H1 (cell line): Measurements from ENCODE around the gene DUSP7. TPM values are rescaled to one million over a fixed set of nuclear protein-coding genes. Genes with fewer than 3 reads are reported as not detected.
A peak's percentile ranks its signal among the peaks of the same experiment; 100 is the strongest.

Source experiments
- CTCF ChIA-PET: fragments of 300-600 bp; sonication (Branson Sonifier 250); formaldehyde crosslinking; loops from one replicate; lab custom pipeline; 2021; ENCODE audit not compliant: partially characterized antibody; lab: Charles Lee
- POLR2A ChIA-PET: fragments of 300-600 bp; sonication (Branson Sonifier 250); formaldehyde crosslinking; loops from one replicate; lab custom pipeline; 2021; ENCODE audit warnings: inconsistent platforms; ENCODE audit not compliant: partially characterized antibody; lab: Charles Lee
- DNase-seq, 2 experiments: peaks; one replicate each; pipeline versions ENCODE4 v3.0.0 to v3.0.0-alpha.2; 2010 to 2022; ENCODE audit warnings: low spot score in 2 of 2, low read depth in 1 of 2, mixed read lengths in 1 of 2
- FAIRE-seq: peaks from 2 replicates; lab custom pipeline; 2011; peaks lifted over from hg19 to GRCh38; lab: Jason Lieb, UNC
- H2AFZ ChIP-seq: 2 replicates; pipeline ENCODE4 v1.8.1; 2012; ENCODE audit warnings: low read length, inconsistent platforms
- H2AK5ac ChIP-seq: 2 replicates; pipeline ENCODE4 v1.6.1; 2013; ENCODE audit warnings: low read depth, low read length
- H2BK120ac ChIP-seq: replicated peaks from 2 replicates; pipeline ENCODE3; 2013; ENCODE audit warnings: low read depth, low read length, inconsistent platforms
- H2BK12ac ChIP-seq: 2 replicates; pipeline ENCODE4 v1.6.1; 2013; ENCODE audit warnings: low read depth, low read length
- H2BK15ac ChIP-seq: 2 replicates; pipeline ENCODE4 v1.6.1; 2013; ENCODE audit warnings: low read length
- H2BK20ac ChIP-seq: 2 replicates; pipeline ENCODE4 v1.6.1; 2013; ENCODE audit warnings: low read length
- H2BK5ac ChIP-seq: 2 replicates; pipeline ENCODE4 v1.6.1; 2013; ENCODE audit warnings: low read depth, low read length
- H3K14ac ChIP-seq: 2 replicates; pipeline ENCODE4 v1.6.1; 2013; ENCODE audit warnings: inconsistent platforms; ENCODE audit not compliant: insufficient read length
- H3K18ac ChIP-seq: 2 replicates; pipeline ENCODE4 v1.6.1; 2013; ENCODE audit warnings: low read length; ENCODE audit errors: extremely low read depth
- H3K23ac ChIP-seq: 2 replicates; pipeline ENCODE4 v1.6.1; 2013; ENCODE audit warnings: inconsistent platforms; ENCODE audit not compliant: insufficient read length
- H3K23me2 ChIP-seq: 2 replicates; pipeline ENCODE4 v1.6.1; 2013; ENCODE audit warnings: low read depth, low read length
- H3K27ac ChIP-seq: 2 replicates; pipeline ENCODE4 v1.6.1; 2011; ENCODE audit warnings: low read depth, low read length, inconsistent platforms
- H3K27me3 ChIP-seq, 4 experiments: replicated peaks in 1 of 4; 1 replicate in 1 of 4; 2 replicates in 3 of 4; pipeline versions ENCODE4 v1.6.1 to v1.8.1; 2011 to 2013; ENCODE audit warnings: low read length in 3 of 4, mild to moderate bottlenecking in 3 of 4, inconsistent platforms in 2 of 4, mixed read lengths in 2 of 4, moderate library complexity in 1 of 4; ENCODE audit not compliant: control insufficient read depth in 3 of 4, insufficient read depth in 3 of 4; ENCODE audit errors: extremely low read depth in 1 of 4
- H3K36me3 ChIP-seq, 4 experiments: 2 replicates each; pipeline versions ENCODE4 v1.6.1 to v1.8.1; 2011 to 2013; ENCODE audit warnings: mild to moderate bottlenecking in 4 of 4, low read length in 3 of 4, moderate library complexity in 2 of 4, control low read depth in 1 of 4, inconsistent platforms in 1 of 4; ENCODE audit not compliant: insufficient read depth in 4 of 4, control insufficient read depth in 2 of 4
- H3K4ac ChIP-seq: replicated peaks from 2 replicates; pipeline ENCODE3; 2013; ENCODE audit warnings: low read length, low read depth, mixed read lengths, inconsistent platforms; ENCODE audit not compliant: insufficient read length
- H3K4me1 ChIP-seq, 4 experiments: replicated peaks in 1 of 4; 1 replicate in 1 of 4; 2 replicates in 3 of 4; pipeline versions ENCODE4 v1.6.1 to v1.8.1; 2011 to 2013; ENCODE audit warnings: low read length in 3 of 4, inconsistent platforms in 2 of 4, mixed read lengths in 1 of 4; ENCODE audit not compliant: insufficient read depth in 4 of 4, control insufficient read depth in 3 of 4
- H3K4me2 ChIP-seq, 2 experiments: 2 replicates each; pipeline versions ENCODE4 v1.6.1 to v1.8.1; 2011 to 2013; ENCODE audit warnings: low read depth in 2 of 2, low read length in 2 of 2, control low read depth in 1 of 2, inconsistent platforms in 1 of 2, mild to moderate bottlenecking in 1 of 2; ENCODE audit not compliant: insufficient read depth in 1 of 2
- H3K4me3 ChIP-seq, 4 experiments: fragments of 200-600, 300-600 bp in 1 of 4; sonication (generic), shearing (Covaris generic), sonication (Bioruptor Twin) in 1 of 4; 2 replicates each; pipeline versions ENCODE4 v1.5.1 to v1.8.1; 2011 to 2016; ENCODE audit warnings: low read length in 4 of 4, low read depth in 3 of 4, control low read depth in 2 of 4, inconsistent platforms in 2 of 4, mild to moderate bottlenecking in 2 of 4, mixed read lengths in 1 of 4, moderate library complexity in 1 of 4; ENCODE audit not compliant: insufficient read depth in 2 of 4; ENCODE audit errors: extremely low read depth in 1 of 4
- H3K56ac ChIP-seq: replicated peaks from 2 replicates; pipeline ENCODE3; 2013; ENCODE audit warnings: low read depth, mild to moderate bottlenecking, mixed read lengths, low read length, inconsistent platforms; ENCODE audit not compliant: insufficient read length
- H3K79me1 ChIP-seq: 2 replicates; pipeline ENCODE4 v1.6.1; 2013; ENCODE audit warnings: low read depth, low read length, control low read depth
- H3K79me2 ChIP-seq, 2 experiments: 2 replicates each; pipeline versions ENCODE4 v1.6.1 to v1.8.1; 2012 to 2013; ENCODE audit warnings: low read length in 2 of 2, mild to moderate bottlenecking in 2 of 2, inconsistent platforms in 1 of 2; ENCODE audit not compliant: insufficient read depth in 2 of 2, control insufficient read depth in 1 of 2
- H3K9ac ChIP-seq, 4 experiments: replicated peaks in 1 of 4; 1 replicate in 1 of 4; 2 replicates in 3 of 4; pipeline versions ENCODE4 v1.6.1 to v1.8.1; 2011 to 2013; ENCODE audit warnings: low read depth in 3 of 4, low read length in 3 of 4, control low read depth in 2 of 4, mild to moderate bottlenecking in 2 of 4, moderate library complexity in 2 of 4, inconsistent platforms in 1 of 4; ENCODE audit errors: extremely low read depth in 1 of 4
- H3K9me3 ChIP-seq, 2 experiments: 2 replicates each; pipeline versions ENCODE4 v1.6.1 to v1.8.1; 2012 to 2013; ENCODE audit warnings: mild to moderate bottlenecking in 2 of 2, moderate library complexity in 2 of 2, control low read depth in 1 of 2, inconsistent platforms in 1 of 2, low read depth in 1 of 2, low read length in 1 of 2, mixed read lengths in 1 of 2; ENCODE audit not compliant: insufficient read depth in 2 of 2
- H4K20me1 ChIP-seq, 2 experiments: replicated peaks in 1 of 2; 2 replicates each; pipeline versions ENCODE3 to v1.8.1; 2011 to 2013; ENCODE audit warnings: inconsistent platforms in 2 of 2, low read length in 2 of 2, mild to moderate bottlenecking in 1 of 2; ENCODE audit not compliant: insufficient read depth in 2 of 2, control insufficient read depth in 1 of 2
- H4K5ac ChIP-seq: 2 replicates; pipeline ENCODE4 v1.6.1; 2013; ENCODE audit warnings: low read length, low read depth, mixed read lengths, inconsistent platforms; ENCODE audit not compliant: insufficient read length
- H4K8ac ChIP-seq: 2 replicates; pipeline ENCODE4 v1.8.0; 2013; ENCODE audit warnings: mild to moderate bottlenecking, moderate library complexity, low read length, inconsistent platforms; ENCODE audit not compliant: insufficient read depth; ENCODE audit errors: extremely low read depth
- H4K91ac ChIP-seq: replicated peaks from 2 replicates; pipeline ENCODE3; 2013; ENCODE audit warnings: low read length, mixed read lengths, inconsistent platforms; ENCODE audit not compliant: insufficient read length
- CHD2 ChIP-seq: IDR thresholded peaks from 2 replicates; pipeline ENCODE4 v1.6.1; 2012; ENCODE audit warnings: low read length, improper control_type of control experiment
- E2F6 ChIP-seq: IDR thresholded peaks from 2 replicates; pipeline ENCODE4 v1.6.1; 2012; ENCODE audit warnings: inconsistent platforms
- EP300 ChIP-seq, 2 experiments: IDR thresholded peaks; 1 replicate in 1 of 2; 2 replicates in 1 of 2; pipeline ENCODE4 v1.6.1; 2011 to 2012; ENCODE audit warnings: low read depth in 2 of 2, low read length in 2 of 2, mild to moderate bottlenecking in 2 of 2, borderline replicate concordance in 1 of 2, inconsistent platforms in 1 of 2, moderate library complexity in 1 of 2
- GABPA ChIP-seq: IDR thresholded peaks from 2 replicates; pipeline ENCODE4 v1.6.1; 2011; ENCODE audit warnings: mild to moderate bottlenecking, low read length, moderate library complexity, borderline replicate concordance; ENCODE audit not compliant: insufficient read depth
- KDM1A ChIP-seq: fragments of 200-600, 300-600 bp; sonication (generic); IDR thresholded peaks from 2 replicates; pipeline ENCODE4 v1.7.1; 2016; ENCODE audit warnings: mild to moderate bottlenecking, low read length, borderline replicate concordance
- NRF1 ChIP-seq: IDR thresholded peaks from 2 replicates; pipeline ENCODE4 v1.6.1; 2011; ENCODE audit warnings: mild to moderate bottlenecking, low read depth, low read length, improper control_type of control experiment
- SIN3A ChIP-seq, 2 experiments: IDR thresholded peaks in 1 of 2; conservative IDR thresholded peaks in 1 of 2; 2 replicates each; pipeline ENCODE4 v1.6.1; 2011 to 2012; ENCODE audit warnings: low read length in 2 of 2, improper control_type of control experiment in 1 of 2, low read depth in 1 of 2, mild to moderate bottlenecking in 1 of 2
- USF2 ChIP-seq: IDR thresholded peaks from 2 replicates; pipeline ENCODE4 v1.6.1; 2011; ENCODE audit warnings: low read length, improper control_type of control experiment
- YY1 ChIP-seq: IDR thresholded peaks from 2 replicates; pipeline ENCODE4 v1.6.1; 2011; ENCODE audit warnings: low read depth, mild to moderate bottlenecking, low read length
- WGBS, 2 experiments: shearing (Covaris generic) in 1 of 2; methylation state at CpG; one replicate each; pipeline versions ENCODE4 v1.1.6 to v1.1.7; 2013 to 2015; ENCODE audit warnings: low lambda C conversion rate in 2 of 2, mixed read lengths in 2 of 2, inconsistent platforms in 1 of 2, low coverage in 1 of 2, missing lambda C conversion rate in 1 of 2; ENCODE audit not compliant: insufficient replicate concordance in 2 of 2, insufficient coverage in 1 of 2, insufficient read length in 1 of 2; ENCODE audit errors: extremely low coverage in 1 of 2, missing lambda C conversion rate in 1 of 2; 5-methylcytosine and 5-hydroxymethylcytosine counted together
- polyA plus RNA-seq, 7 experiments: library from polyadenylated mRNA; depleted of rRNA in 3 of 7; stranded (reverse) in 5 of 7; unstranded in 2 of 7; fragments of >200 nt in 5 of 7; fragments of 200-250 nt in 2 of 7; gene quantifications; 1 replicate in 5 of 7; 2 replicates in 1 of 7; 4 replicates in 1 of 7; pipeline versions ENCODE4 v1.2.1 to v1.2.3, GENCODE V29; 2011 to 2013; ENCODE audit warnings: missing spikeins in 2 of 7, mixed read lengths in 2 of 7
- total RNA-seq: library from RNA; stranded (reverse); fragmentation: NEBNext Ultra II Directional; extraction: Animal tissue kit (Norgen Biotek cat#: 25700); gene quantifications from 2 replicates; pipeline ENCODE4 v1.2.1, GENCODE V29; 2021

The DUSP7 gene
- total and polyA plus RNA-seq, 2 of the 8 experiments (the other 6 are each of a cell fraction or from before 2014, with no cell fraction given) = 19.4 to 24.9 TPM

- Histone ChIP-seq H2AK5ac (no peak overlapping the region; the same call in 1 of the 2 replicates), H2BK20ac (0 out of 2 replicates have a peak overlapping the region, but pooled peaks have one; percentile 32), H4K8ac (no peak overlapping the region), H3K14ac (no peak overlapping the region), H4K91ac (no peak overlapping the region), H3K56ac (no peak overlapping the region), H3K4me1 (peaks cover 0 to 4% (median 1%) of the 10 kb centered on the region in 4 experiments; a peak in 2 of 7 replicates), H4K20me1 (no peaks in the 10 kb centered on the region), H3K4ac (no peak overlapping the region), H3K36me3 (no peaks in the 10 kb centered on the region), H3K23ac (no peak overlapping the region), H2BK12ac (no peak overlapping the region), H3K4me3 (no peak overlapping the region), H3K27ac (no peak overlapping the region), H2BK15ac (no peak overlapping the region), H3K79me2 (no peaks in the 10 kb centered on the region), H3K27me3 (no peaks in the 10 kb centered on the region), H3K9ac (no peak overlapping the region), H3K9me3 (no peaks in the 10 kb centered on the region), H3K18ac (no peak overlapping the region), H3K23me2 (no peaks in the 10 kb centered on the region), H2AFZ (no peak overlapping the region), H2BK120ac (no peak overlapping the region), H4K5ac (no peak overlapping the region), H3K79me1 (no peaks in the 10 kb centered on the region), H3K4me2 (no peak overlapping the region), H2BK5ac (no peak overlapping the region)
- CTCF ChIA-PET = interaction anchor here (0.9 to 33.0 kb wide), 10 partner anchors 8 to 183 kb away, joined by 3 to 984 read pairs (median 6); partner anchors contain the start of gene DUSP7
- no peak for DNase-seq
- POLR2A ChIA-PET = interaction anchor here (0.9 to 1.9 kb wide), 5 partner anchors 13 to 45 kb away, joined by 3 to 6 read pairs (median 4); no protein-coding TSS in a partner anchor
- WGBS, 2 experiments = 91% methylated on average over 4 of the region's 4 CpGs; no CpG with 5 or more reads in 1 of the 2 experiments
- no peak for FAIRE-seq
- TF ChIP-seq KDM1A = no peak
- TF ChIP-seq CHD2 = no peak
- no peak for TF ChIP-seq YY1
- TF ChIP-seq NRF1 = no peak
- TF ChIP-seq GABPA = no peak
- no peak for TF ChIP-seq EP300 (IDR thresholded peaks at IDR 0.05; ENCODE audit: borderline replicate concordance in 1 of 2, low read depth in 2 of 2, low read length in 2 of 2)
- no peak for TF ChIP-seq USF2
- TF ChIP-seq SIN3A (conservative IDR thresholded peaks at IDR 0.05 in 1 of 2, IDR thresholded peaks at IDR 0.05 in 1 of 2; ENCODE audit: low read depth in 1 of 2, low read length in 2 of 2) = no peak
- no peak for TF ChIP-seq E2F6
These were observed 19.1 kb downstream of the DUSP7 start for GRCh38 chr3:52037291-52037690.
